ENCODE measurements around the gene TTPAL.
A peak's percentile ranks its signal among the peaks of the same experiment; 100 is the strongest.

Gene TTPAL

DNA sequence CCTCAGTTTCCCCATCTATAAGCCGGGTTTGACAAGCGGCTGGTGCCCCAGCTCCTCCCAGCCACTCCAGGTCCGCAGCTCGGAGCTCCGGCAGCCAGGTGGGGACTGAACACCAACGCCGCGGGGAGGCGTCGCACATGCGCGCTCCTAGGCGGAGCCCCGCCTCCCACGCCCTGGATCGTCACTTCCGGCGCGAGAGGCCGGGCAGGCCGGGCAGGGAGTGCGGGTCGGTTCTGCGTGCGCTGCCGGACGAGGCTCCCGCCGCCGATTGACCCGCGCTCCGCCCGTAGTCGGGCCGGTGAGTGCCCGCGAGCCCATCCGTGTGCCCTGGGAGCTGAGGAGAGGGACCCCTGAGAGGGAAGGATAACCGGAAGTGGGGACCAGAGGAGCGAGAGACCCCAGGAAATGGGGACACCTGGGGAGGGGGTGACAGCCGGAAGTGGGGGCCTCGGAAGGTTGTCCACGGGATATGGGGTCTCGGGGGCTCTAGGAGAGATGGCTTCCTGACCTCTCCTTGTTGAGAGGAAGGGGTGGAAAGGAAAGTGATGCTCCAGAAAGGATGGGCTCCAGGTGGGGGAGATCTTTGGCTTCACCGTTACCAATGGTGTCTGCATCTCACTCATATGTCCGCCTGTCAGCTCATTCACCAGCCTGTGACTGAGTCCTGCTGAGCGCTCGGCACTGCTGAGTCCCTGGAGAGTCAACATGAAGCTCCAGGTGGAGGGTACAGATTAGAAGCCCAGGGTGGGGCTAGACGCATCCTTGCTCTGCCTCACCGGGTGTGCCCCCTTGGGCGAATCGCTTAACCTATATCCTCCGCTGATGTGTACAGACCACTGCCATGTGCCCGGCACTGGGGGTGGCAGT lies at the start of gene TTPAL:
Gene TTPAL (plus strand): TSS at position 181 of the 867 bp plus-strand sequence. CDS start 4,126 bp downstream, outside the sequence.
- peak; percentile 72 for DNase-seq

DNA sequence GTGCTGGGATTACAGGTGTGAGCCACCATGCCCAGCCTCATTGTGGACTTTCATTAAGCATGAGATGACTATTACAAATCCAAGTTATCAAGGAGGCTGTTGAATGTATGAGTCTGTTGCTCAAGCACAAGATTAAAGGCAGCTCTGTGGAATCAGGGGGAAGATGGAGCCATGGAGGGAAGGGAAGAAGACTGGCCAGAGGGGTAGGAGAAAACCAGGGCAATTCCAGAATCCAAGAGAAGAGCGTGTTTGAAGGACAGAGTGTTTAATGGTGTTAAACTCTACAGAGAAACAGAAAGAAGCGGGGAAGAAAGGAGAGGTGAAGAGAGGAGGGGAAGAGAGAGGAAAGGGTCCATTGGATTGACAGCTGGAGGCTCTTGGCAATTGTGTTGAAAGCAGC lies 49.8 kb upstream of the TTPAL start:
- DNase-seq, result no peak

DNA sequence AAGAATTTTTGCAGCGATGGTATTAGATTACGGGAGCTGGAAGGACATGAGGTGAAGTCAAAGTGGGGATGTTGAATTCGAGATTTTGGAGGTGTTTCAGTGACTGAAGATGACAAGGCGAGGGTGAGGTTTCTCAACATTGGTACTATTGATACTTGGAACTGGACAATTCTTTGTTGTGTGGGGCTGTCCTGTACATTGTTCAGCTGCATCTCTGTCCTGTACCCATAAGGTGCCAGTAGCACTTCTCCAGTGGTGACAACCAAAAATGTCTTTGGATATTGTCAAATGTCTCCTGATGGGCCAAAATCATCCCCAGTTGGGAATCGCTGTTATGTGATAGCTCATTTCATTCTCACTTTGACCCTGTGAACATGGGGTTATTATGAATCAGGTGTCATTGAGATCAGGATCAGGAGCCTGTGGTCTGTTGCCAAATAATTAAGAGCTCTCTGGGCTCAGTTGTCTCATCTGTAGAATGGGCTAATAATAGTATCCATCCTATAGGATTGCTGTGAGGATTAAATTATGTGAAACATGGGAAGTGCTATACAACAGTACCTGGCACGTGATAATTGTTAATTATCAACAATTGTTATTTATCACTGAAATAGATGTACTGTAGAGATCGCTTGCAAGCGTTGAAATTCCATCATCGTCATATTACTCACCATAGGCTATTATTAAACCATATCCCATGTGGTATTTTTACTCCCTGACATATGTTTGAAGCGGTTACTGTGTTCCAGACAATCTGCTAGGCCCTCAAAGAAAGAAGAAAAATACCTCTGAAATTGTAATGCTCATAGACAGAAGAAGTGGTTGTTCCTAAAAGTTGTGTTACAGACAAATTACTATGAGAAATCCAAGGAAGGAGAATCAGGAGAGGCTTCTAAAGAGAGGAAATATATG lies 48.5 kb upstream of the TTPAL start:
- no peak for DNase-seq

GRCh38 chr20:44427804-44428173 lies 47.9 kb upstream of the TTPAL start:
- DNase-seq, result no peak

GRCh38 chr20:44428174-44429016 lies 47.3 kb upstream of the TTPAL start:
- DNase-seq, result no peak

DNA sequence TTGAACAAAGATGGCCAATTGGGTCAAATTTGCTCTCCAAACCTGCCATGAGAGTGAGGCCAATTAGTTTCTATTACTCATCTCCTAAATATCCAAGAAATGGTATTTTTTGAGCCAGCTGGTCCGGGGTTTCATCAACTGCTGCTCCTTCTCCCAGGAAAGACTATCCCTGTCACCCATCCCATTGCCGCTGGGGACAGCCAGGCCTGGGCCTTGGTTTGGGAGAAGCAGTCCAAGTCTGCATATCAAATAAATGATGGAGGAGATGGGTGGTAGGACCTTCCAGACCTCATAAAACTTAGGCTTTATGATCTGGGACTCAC lies 46.7 kb upstream of the TTPAL start:
- no peak for DNase-seq

GRCh38 chr20:44429419-44430269 lies 46.0 kb upstream of the TTPAL start:
- DNase-seq, result no peak

GRCh38 chr20:44430270-44431065 lies 45.2 kb upstream of the TTPAL start:
- DNase-seq, result no peak

DNA sequence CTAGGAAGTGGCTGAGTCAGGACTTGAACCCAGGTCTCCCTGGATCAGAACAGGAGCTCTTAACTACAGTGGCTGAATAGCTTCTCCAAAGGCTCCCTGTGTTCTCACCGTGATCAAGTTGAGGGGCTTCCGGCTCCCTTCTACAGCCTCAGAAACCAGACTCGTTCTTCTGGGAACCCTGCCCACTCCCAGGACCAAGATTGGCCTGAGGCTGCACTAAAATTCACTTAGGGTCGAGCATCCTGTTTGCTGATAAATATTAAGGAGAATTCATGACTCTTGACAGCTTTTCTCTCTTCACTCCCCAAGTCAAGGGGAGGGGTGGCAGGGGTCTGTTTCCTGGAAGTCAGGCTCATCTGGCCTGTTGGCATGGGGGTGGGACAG lies 44.6 kb upstream of the TTPAL start:
- DNase-seq, result no peak

GRCh38 chr20:44431502-44432234 lies 44.0 kb upstream of the TTPAL start:
- DNase-seq, result no peak

- no peak for DNase-seq
Measured at GRCh38 chr20:44432618-44433577, 42.8 kb upstream of the TTPAL start.

- no peak for DNase-seq
Measured at GRCh38 chr20:44433751-44434538, 41.7 kb upstream of the TTPAL start.

DNA sequence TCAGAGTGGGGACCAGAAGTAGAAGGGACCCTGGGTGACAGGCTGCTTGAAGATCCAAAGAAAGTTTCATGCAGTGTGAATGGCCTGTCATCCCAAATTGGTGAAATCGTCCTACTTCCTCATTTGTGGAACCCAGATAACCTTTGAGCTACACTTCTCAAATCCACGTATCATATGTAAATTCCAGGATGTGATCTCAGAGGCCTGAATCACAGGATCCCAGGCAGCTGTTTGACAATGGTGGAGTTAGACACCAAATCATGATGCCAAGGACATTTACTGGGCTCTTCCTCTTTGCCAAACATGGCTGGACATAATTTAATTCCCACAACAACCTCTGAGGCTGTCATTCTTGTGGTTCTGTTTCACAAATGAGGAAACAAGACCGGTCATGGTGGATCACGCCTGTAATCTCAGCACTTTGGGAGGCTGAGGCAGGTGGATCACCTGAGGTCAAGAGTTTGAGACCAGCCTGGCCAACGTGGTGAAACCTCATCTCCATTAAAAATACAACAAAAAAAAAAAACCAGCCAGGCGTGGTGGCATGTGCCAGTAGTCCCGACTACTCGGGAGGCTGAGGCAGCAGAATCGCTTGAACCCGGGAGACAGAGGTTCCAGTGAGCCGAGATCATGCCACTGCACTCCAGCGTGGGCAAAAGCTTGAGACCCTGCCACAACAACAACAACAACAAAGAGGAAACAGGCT lies 39.9 kb upstream of the TTPAL start:
- DNase-seq, result no peak

DNA sequence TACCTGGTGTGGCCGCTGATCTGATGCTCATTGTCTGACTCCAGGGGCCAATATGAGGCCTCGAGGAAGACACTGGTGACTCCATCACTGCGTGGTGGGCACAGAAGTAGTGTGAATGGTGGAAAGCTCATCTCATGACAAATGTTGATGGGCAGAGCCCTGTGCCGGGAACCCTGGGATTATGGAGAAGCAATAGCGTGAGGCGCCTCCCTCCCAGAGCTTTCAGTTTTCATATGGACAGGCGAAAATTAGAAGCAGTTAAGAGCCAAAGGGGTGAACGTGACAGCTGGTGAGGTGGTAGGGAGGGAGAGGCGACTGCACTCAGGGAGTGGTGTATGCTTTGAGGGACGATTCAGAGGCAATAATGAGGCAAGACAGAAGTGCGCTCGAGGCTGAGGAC lies 39.3 kb upstream of the TTPAL start:
- DNase-seq, result no peak

- DNase-seq, result no peak
Measured at GRCh38 chr20:44437497-44437896, 38.2 kb upstream of the TTPAL start.

- no peak for DNase-seq
Measured at GRCh38 chr20:44438782-44439181, 36.9 kb upstream of the TTPAL start.

DNA sequence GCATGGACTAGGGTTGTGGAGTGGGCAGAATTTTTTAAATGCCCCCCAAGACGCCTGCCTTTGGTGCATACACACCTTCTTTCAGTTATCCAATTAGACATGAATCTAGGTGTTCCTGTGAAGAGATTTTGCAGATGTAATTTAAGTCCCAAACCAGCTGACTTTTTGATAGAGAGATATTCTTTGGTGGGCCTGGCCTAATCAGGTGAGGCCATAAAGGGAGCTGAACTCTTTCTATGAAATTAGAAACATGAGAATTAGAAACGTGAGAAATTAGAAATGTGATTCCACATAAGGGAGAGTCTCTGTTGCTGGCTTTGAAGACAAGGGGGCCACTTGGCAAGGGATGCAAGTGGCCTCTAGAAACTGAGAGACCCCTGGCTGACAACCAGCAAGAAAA lies 36.4 kb upstream of the TTPAL start:
- no peak for DNase-seq

Data from NCI-H446 treated with DMSO at 0.1 percent for 48 hours (cell line).